IMR-90 (cell line): ENCODE data around the gene USB1. TPM values are rescaled to one million over a fixed set of nuclear protein-coding genes. Genes with fewer than 3 reads are reported as not detected.

Experiments
- ATAC-seq: fragments of 200-7000 bp; cut with Tn5 transposase; 2 replicates; pipeline ENCODE4 v1.9.1; 2020; ENCODE audit warnings: low read depth, mild to moderate bottlenecking, moderate library complexity
- BruUV-seq: library from RNA; stranded (reverse); fragments of 400-500 nt; replicated peaks from 2 replicates; lab custom pipeline; 2021; lab: Mats Ljungman, UMichigan
- CTCF ChIA-PET: fragments of 300-600 bp; formaldehyde crosslinking; extraction: SDS; loops from one replicate; lab custom pipeline; 2021; ENCODE audit warnings: antibody characterized with exemption; lab: Yijun Ruan, JAX
- POLR2A ChIA-PET: fragments of 300-600 bp; sonication (Branson Sonifier 250); formaldehyde crosslinking; loops from one replicate; lab custom pipeline; 2022; ENCODE audit warnings: antibody characterized with exemption; ENCODE audit not compliant: unreplicated experiment; lab: Charles Lee
- DNase-seq: peaks from one replicate; pipeline ENCODE4 v3.0.0; 2013
- H2AFZ ChIP-seq: replicated peaks from 2 replicates; pipeline ENCODE3; 2013; ENCODE audit warnings: low read length, mild to moderate bottlenecking; ENCODE audit not compliant: poor library complexity
- H2AK5ac ChIP-seq: 2 replicates; pipeline ENCODE4 v1.6.1; 2013; ENCODE audit warnings: low read depth, low read length, inconsistent platforms
- H2AK9ac ChIP-seq: replicated peaks from 2 replicates; pipeline ENCODE3; 2013; ENCODE audit warnings: mild to moderate bottlenecking, low read depth, low read length, moderate library complexity; ENCODE audit not compliant: poor library complexity
- H2BK120ac ChIP-seq: 2 replicates; pipeline ENCODE4 v1.6.1; 2013; ENCODE audit warnings: low read depth, low read length, inconsistent platforms
- H2BK15ac ChIP-seq: 3 replicates; pipeline ENCODE4 v1.6.1; 2013; ENCODE audit warnings: low read depth, low read length, inconsistent platforms
- H2BK20ac ChIP-seq: 2 replicates; pipeline ENCODE4 v1.6.1; 2013; ENCODE audit warnings: low read depth, mild to moderate bottlenecking, inconsistent platforms, low read length, moderate library complexity
- H2BK5ac ChIP-seq: 2 replicates; pipeline ENCODE4 v1.6.1; 2013; ENCODE audit warnings: mild to moderate bottlenecking, low read depth, low read length, inconsistent platforms; ENCODE audit not compliant: poor library complexity, severe bottlenecking
- H3K14ac ChIP-seq: replicated peaks from 2 replicates; pipeline ENCODE4 v1.6.1; 2013; ENCODE audit warnings: low read depth, low read length, inconsistent platforms
- H3K18ac ChIP-seq: 2 replicates; pipeline ENCODE4 v1.6.1; 2013; ENCODE audit warnings: low read depth, low read length, control low read depth
- H3K23ac ChIP-seq: 2 replicates; pipeline ENCODE4 v1.6.1; 2013; ENCODE audit warnings: low read depth, low read length, inconsistent platforms
- H3K27ac ChIP-seq: 2 replicates; pipeline ENCODE4 v1.5.1; 2013; ENCODE audit warnings: mild to moderate bottlenecking, control low read depth, low read length; ENCODE audit not compliant: insufficient read depth
- H3K27me3 ChIP-seq: 2 replicates; pipeline ENCODE4 v1.6.1; 2013; ENCODE audit warnings: low read length; ENCODE audit not compliant: control insufficient read depth, insufficient read depth
- H3K36me3 ChIP-seq: 2 replicates; pipeline ENCODE4 v1.6.1; 2013; ENCODE audit warnings: low read length, mixed read lengths; ENCODE audit not compliant: control insufficient read depth, insufficient read depth
- H3K4ac ChIP-seq: 2 replicates; pipeline ENCODE4 v1.6.1; 2013; ENCODE audit warnings: low read depth, low read length, inconsistent platforms
- H3K4me1 ChIP-seq: 2 replicates; pipeline ENCODE4 v1.6.1; 2013; ENCODE audit warnings: low read length, mixed read lengths; ENCODE audit not compliant: control insufficient read depth, insufficient read depth
- H3K4me2 ChIP-seq: 2 replicates; pipeline ENCODE4 v1.6.1; 2013; ENCODE audit warnings: low read depth, mild to moderate bottlenecking, control low read depth, low read length, moderate library complexity
- H3K4me3 ChIP-seq: 2 replicates; pipeline ENCODE4 v1.5.1; 2013; ENCODE audit warnings: low read depth, mild to moderate bottlenecking, control low read depth, low read length, moderate library complexity; ENCODE audit not compliant: insufficient read depth
- H3K56ac ChIP-seq: 2 replicates; pipeline ENCODE4 v1.6.1; 2013; ENCODE audit warnings: low read length, inconsistent platforms; ENCODE audit not compliant: insufficient read depth; ENCODE audit errors: extremely low read depth
- H3K79me1 ChIP-seq, 2 experiments: 2 replicates each; pipeline ENCODE4 v1.6.1; 2013; ENCODE audit warnings: low read length in 2 of 2, inconsistent platforms in 1 of 2, low read depth in 1 of 2
- H3K9ac ChIP-seq: 2 replicates; pipeline ENCODE4 v1.6.1; 2013; ENCODE audit warnings: low read depth, low read length, control low read depth
- H3K9me1 ChIP-seq: 2 replicates; pipeline ENCODE4 v1.6.1; 2013; ENCODE audit warnings: low read length, inconsistent platforms; ENCODE audit not compliant: insufficient read depth
- H3K9me3 ChIP-seq: 2 replicates; pipeline ENCODE4 v1.6.1; 2013; ENCODE audit warnings: low read length; ENCODE audit not compliant: control insufficient read depth, insufficient read depth
- H4K20me1 ChIP-seq: 2 replicates; pipeline ENCODE4 v1.6.1; 2013; ENCODE audit warnings: low read length, inconsistent platforms; ENCODE audit not compliant: insufficient read depth
- H4K5ac ChIP-seq: 2 replicates; pipeline ENCODE4 v1.6.1; 2013; ENCODE audit warnings: mild to moderate bottlenecking, low read depth, low read length, control low read depth
- H4K8ac ChIP-seq, 2 experiments: 2 replicates each; pipeline ENCODE4 v1.6.1; 2013; ENCODE audit warnings: low read depth in 2 of 2, low read length in 2 of 2, control low read depth in 1 of 2, inconsistent platforms in 1 of 2
- H4K91ac ChIP-seq: 2 replicates; pipeline ENCODE4 v1.6.1; 2013; ENCODE audit warnings: low read depth, low read length, inconsistent platforms; ENCODE audit not compliant: insufficient read depth
- BHLHE40 ChIP-seq: fragments of 150-350 bp; IDR thresholded peaks from 2 replicates; pipeline ENCODE4 v1.6.1; 2016; ENCODE audit warnings: mild to moderate bottlenecking, low read depth, low read length
- CEBPB ChIP-seq: IDR thresholded peaks from 2 replicates; pipeline ENCODE4 v1.6.1; 2012; ENCODE audit warnings: low read depth, low read length, improper control_type of control experiment
- CHD1 ChIP-seq: IDR thresholded peaks from 2 replicates; pipeline ENCODE4 v1.6.1; 2012; ENCODE audit warnings: low read depth, low read length, improper control_type of control experiment
- FOS ChIP-seq: fragments of 150-350 bp; IDR thresholded peaks from 2 replicates; pipeline ENCODE4 v1.6.1; 2016; ENCODE audit warnings: low read depth, low read length
- NFE2L2 ChIP-seq: fragments of 150-350 bp; IDR thresholded peaks from 2 replicates; pipeline ENCODE4 v1.6.1; 2016; ENCODE audit warnings: low read depth, mild to moderate bottlenecking, low read length
- POLR2A ChIP-seq: IDR thresholded peaks from 2 replicates; pipeline ENCODE4 v1.6.1; 2012; ENCODE audit warnings: mild to moderate bottlenecking, low read depth, low read length
- RAD21 ChIP-seq: IDR thresholded peaks from 2 replicates; pipeline ENCODE4 v1.6.1; 2012; ENCODE audit warnings: low read length, improper control_type of control experiment
- RCOR1 ChIP-seq: IDR thresholded peaks from 2 replicates; pipeline ENCODE4 v1.6.1; 2012; ENCODE audit warnings: mild to moderate bottlenecking, low read length, improper control_type of control experiment; ENCODE audit not compliant: insufficient replicate concordance
- SMC3 ChIP-seq: fragments of 150-350 bp; IDR thresholded peaks from 2 replicates; pipeline ENCODE4 v1.6.1; 2016; ENCODE audit warnings: low read depth, mild to moderate bottlenecking, antibody characterized with exemption, low read length, moderate library complexity
- WGBS, 2 experiments: methylation state at CpG; one replicate each; pipeline versions ENCODE4 v1.1.5 to v1.1.7; 2013; ENCODE audit warnings: missing lambda C conversion rate in 2 of 2; ENCODE audit not compliant: insufficient read length in 1 of 2; ENCODE audit errors: extremely low coverage in 2 of 2; 5-methylcytosine and 5-hydroxymethylcytosine counted together
- dilution Hi-C: fragments of 300-500 bp; cut with HindIII; formaldehyde crosslinking; loops from one replicate; pipeline ENCODE4 v1.14.3; 2018; ENCODE audit warnings: low sequenced_read_pairs; ENCODE audit not compliant: unreplicated experiment
- in situ Hi-C: fragments of 300-500 bp; cut with MboI; formaldehyde crosslinking; loops from 3 replicates; pipeline ENCODE4 v1.14.3; 2019; ENCODE audit warnings: low sequenced_read_pairs, inconsistent platforms, mixed read lengths
- intact Hi-C: fragments of 100-400 bp; cut with micrococcal nuclease; formaldehyde crosslinking; loops from 2 replicates; pipeline ENCODE4 v1.10.0; 2022
- polyA plus RNA-seq, 3 experiments: library from polyadenylated mRNA; depleted of rRNA; stranded (reverse); fragments of >200 nt; gene quantifications; 2 replicates each; pipeline ENCODE4 v1.2.3, GENCODE V29; 2012; ENCODE audit warnings: low replicate concordance in 1 of 3
- total RNA-seq: library from RNA; depleted of rRNA; stranded (reverse); fragments of >200 nt; gene quantifications from 2 replicates; pipeline ENCODE4 v1.2.3, GENCODE V29; 2012
- TF ChIP-seq, protein P1 (sequence below): fragments of 150-350 bp; IDR thresholded peaks from 2 replicates; pipeline ENCODE4 v1.6.1; 2016; ENCODE audit warnings: low read depth, mild to moderate bottlenecking, low read length, moderate library complexity, borderline replicate concordance
- TF ChIP-seq, protein P2 (sequence below): fragments of 150-350 bp; IDR thresholded peaks from 2 replicates; pipeline ENCODE4 v1.6.1; 2017; ENCODE audit warnings: mild to moderate bottlenecking, antibody characterized with exemption, low read length, low read depth

USB1 gene
- total and polyA plus RNA-seq, 2 of the 4 experiments (the other 2 are of a cell fraction), result 45.9 to 94.9 TPM

DNA sequence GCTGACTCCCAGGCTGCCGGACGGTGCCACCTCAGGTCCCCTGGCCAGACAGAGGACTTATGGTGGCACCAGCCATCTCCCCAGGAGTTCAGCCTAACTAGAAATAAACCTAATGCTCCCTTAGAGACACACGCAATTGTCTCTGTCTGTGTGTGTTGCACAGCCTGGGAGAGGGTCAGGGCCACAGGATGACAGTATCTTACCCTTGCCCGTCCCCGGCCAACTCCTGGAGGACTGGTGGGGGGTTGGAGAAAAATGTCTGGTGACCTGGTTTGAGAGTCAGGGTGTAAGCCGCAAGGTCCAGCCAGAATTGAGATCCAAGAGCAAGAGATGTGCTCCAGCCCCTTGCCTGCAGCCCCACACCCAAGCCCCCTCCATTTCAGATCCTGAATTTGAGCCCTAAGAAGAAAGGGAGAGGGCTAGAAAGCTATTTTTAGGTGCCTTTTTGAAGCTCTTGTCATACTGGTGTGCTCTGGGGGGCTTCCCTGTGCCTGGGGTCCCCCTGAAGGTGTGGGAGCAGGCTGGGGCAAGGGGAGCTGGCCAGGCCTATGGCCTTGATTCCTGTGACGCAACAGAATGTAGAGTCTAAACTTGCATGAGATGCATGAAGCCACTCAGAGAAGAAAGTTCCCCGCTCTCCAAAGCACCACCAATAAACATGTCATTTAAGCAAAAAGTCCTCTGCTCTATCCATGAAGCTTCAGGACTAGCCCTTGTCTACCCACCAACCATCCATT, 13.6 kb upstream of the USB1 start:
- H2BK20ac ChIP-seq, result no peak overlapping the region
- ATAC-seq, result no peak
- no peaks in the 10 kb centered on the region for H3K9me3 ChIP-seq
- H2AK9ac ChIP-seq, result no peak overlapping the region
- no TSS peak for BruUV-seq
- H3K9ac ChIP-seq, result no peak overlapping the region
- no peaks in the 10 kb centered on the region for H3K9me1 ChIP-seq
- peaks cover 35% of the 10 kb centered on the region for H3K27me3 ChIP-seq
- no peak overlapping the region for H2AK5ac ChIP-seq
- no peak overlapping the region for H4K8ac ChIP-seq
- H4K20me1 ChIP-seq, result no peaks in the 10 kb centered on the region; the same call in 1 of the 2 replicates
- dilution Hi-C loops (no loop called here), in situ Hi-C loops (no loop called here), intact Hi-C loops (no loop called here)
- H3K23ac ChIP-seq, result no peak overlapping the region
- H3K4me2 ChIP-seq, result no peak overlapping the region
- H2BK120ac ChIP-seq, result no peak overlapping the region
- no peak for DNase-seq
- 100% methylated on average over 2 of the region's 8 CpGs; no CpG with 5 or more reads in 1 of the 2 experiments for WGBS, 2 experiments
- H3K4me3 ChIP-seq, result no peak overlapping the region
- H4K91ac ChIP-seq, result no peak overlapping the region
- H3K56ac ChIP-seq, result no peak overlapping the region
- no peaks in the 10 kb centered on the region for H3K36me3 ChIP-seq
- no peak overlapping the region for H3K4ac ChIP-seq
- H2BK15ac ChIP-seq, result no peak overlapping the region
- no peak overlapping the region for H3K18ac ChIP-seq
- TF ChIP-seq POLR2A (no peak), RAD21 (no peak), SMC3 (no peak), RCOR1 (no peak), NFE2L2 (no peak), FOS (no peak), CHD1 (no peak), CEBPB (no peak), BHLHE40 (no peak)
- TF ChIP-seq, protein P1, sequence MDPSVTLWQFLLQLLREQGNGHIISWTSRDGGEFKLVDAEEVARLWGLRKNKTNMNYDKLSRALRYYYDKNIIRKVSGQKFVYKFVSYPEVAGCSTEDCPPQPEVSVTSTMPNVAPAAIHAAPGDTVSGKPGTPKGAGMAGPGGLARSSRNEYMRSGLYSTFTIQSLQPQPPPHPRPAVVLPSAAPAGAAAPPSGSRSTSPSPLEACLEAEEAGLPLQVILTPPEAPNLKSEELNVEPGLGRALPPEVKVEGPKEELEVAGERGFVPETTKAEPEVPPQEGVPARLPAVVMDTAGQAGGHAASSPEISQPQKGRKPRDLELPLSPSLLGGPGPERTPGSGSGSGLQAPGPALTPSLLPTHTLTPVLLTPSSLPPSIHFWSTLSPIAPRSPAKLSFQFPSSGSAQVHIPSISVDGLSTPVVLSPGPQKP, result no peak
- TF ChIP-seq, protein P2, sequence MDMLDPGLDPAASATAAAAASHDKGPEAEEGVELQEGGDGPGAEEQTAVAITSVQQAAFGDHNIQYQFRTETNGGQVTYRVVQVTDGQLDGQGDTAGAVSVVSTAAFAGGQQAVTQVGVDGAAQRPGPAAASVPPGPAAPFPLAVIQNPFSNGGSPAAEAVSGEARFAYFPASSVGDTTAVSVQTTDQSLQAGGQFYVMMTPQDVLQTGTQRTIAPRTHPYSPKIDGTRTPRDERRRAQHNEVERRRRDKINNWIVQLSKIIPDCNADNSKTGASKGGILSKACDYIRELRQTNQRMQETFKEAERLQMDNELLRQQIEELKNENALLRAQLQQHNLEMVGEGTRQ, result no peak
- CTCF ChIA-PET, result no interaction called here
- H3K27ac ChIP-seq, result no peak overlapping the region
- H2BK5ac ChIP-seq, result no peak overlapping the region
- peaks cover 2% of the 10 kb centered on the region; the same call in 1 of the 2 replicates for H3K4me1 ChIP-seq
- H3K14ac ChIP-seq, result no peak overlapping the region
- POLR2A ChIA-PET, result no interaction called here
- H3K79me1 ChIP-seq, result no peaks in the 10 kb centered on the region
- no peak overlapping the region for H4K5ac ChIP-seq
- no peak overlapping the region for H2AFZ ChIP-seq
